VCaP (cell line): ENCODE data around the gene FAN1.

Experiments used
- H3K27ac ChIP-seq: fragments of 450-650 bp; 2 replicates; pipeline ENCODE4 v1.5.1; 2017
- CTCF ChIP-seq: fragments of 450-650 bp; conservative IDR thresholded peaks from 2 replicates; pipeline ENCODE4 v1.5.1; 2017; ENCODE audit warnings: mild to moderate bottlenecking, moderate library complexity

FAN1 gene

DNA sequence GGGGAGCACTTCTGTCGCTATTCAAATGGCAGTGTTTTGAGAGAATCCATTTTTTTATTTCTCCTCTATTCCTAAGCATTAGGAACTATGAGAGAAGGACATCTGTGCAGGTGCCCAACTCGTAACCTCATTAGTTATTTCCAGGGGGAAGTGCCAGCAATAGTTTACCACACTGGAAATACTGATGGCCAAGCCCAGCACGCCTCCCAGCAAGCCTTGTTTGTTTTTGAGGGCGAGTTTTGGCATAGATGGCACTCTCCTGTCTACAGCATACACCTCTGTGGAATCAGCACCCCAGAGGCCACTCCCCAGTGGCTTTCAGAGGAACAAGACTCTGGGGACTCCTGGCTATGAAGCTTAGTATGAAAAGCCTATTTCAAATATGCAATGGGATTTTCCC lies 36.6 kb downstream of the FAN1 start:
- TF ChIP-seq CTCF: no peak
- H3K27ac ChIP-seq: peak overlapping the region; percentile 20; the same call in 1 of the 2 replicates

- no peak for TF ChIP-seq CTCF
- no peak overlapping the region for H3K27ac ChIP-seq
Measured at GRCh38 chr15:30941520-30941919, 37.8 kb downstream of the FAN1 start.

DNA sequence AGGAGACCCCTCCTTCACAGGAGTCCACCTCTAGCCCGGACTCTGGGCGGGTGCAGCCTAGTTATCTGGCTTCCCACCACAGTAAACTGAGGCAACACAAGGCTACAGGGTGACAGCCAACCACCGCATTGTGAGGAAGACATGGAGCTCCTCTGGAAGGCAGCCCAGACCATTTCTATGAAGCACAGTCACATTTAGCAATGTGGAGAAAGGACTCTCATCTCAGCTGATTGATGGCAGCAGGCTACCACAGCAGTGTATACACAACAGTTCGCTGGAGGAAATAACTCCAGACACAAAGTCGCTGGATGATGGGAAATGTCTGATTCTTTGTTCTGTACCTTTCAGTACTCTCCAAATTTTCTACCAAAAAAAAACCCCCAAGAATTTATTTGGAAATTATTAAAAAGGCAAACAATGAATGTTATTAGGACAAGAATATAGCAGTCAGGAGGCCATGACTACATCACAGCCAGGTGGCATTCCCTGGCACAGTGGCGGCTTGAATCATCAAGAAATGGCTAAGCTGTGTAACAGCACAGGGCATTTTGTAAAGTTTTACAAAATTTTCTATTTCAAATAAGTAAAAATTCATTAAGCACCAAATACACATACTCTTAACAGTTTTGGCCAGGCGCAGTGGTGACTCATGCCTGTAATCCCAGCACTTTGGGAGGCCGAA lies 40.1 kb downstream of the FAN1 start:
- H3K27ac ChIP-seq: no peak overlapping the region
- TF ChIP-seq CTCF: no peak

DNA sequence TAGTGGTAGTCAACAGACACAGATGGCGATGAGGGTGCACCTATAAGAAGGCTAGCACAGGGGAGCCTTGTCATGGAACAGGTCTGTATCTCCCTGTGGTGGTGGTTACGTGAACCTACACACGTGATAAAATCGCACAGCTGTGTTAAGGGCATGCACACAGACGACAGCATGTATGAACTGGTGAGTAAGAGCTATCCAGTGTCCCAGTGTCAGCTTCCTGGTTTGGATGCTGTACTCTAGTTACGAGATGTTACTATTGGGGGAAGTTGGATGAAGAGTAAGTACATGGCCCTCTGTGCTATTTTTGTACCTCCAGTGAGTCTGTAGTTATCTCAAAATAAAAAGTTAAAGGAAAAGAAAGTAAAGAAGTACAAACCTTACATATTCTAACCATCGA lies 49.5 kb downstream of the FAN1 start:
- no peak overlapping the region for H3K27ac ChIP-seq
- no peak for TF ChIP-seq CTCF

- no peak overlapping the region for H3K27ac ChIP-seq
- no peak for TF ChIP-seq CTCF
Measured at GRCh38 chr15:30953731-30954378, 50.1 kb downstream of the FAN1 start.

DNA sequence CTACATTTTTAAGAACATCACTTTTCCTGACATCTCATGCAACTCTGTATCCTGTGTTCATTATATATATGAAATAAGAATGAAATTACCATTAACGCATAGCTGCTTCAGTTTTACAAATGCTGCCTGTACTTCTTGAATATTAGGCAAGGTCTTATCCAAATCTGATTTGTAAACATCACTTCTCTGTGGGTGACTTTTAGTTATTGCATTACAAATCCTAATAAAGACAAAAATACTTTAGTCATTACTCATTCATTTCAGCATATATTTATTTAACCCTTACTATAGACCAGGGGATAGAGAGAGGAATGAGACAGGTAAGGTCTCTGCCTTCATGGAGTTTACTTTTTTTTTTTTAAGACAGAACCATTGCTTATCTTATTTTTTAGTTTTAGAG lies 51.0 kb downstream of the FAN1 start:
- TF ChIP-seq CTCF: no peak
- H3K27ac ChIP-seq: no peak overlapping the region

- H3K27ac ChIP-seq: no peak overlapping the region
- no peak for TF ChIP-seq CTCF
Measured at GRCh38 chr15:30956216-30957124, 52.8 kb downstream of the FAN1 start.
